ENCODE measurements around the gene TBCB. TPM values are rescaled to one million over a fixed set of nuclear protein-coding genes. Genes with fewer than 3 reads are reported as not detected.

TBCB gene
- total RNA-seq, 4 donors from 2014 or later = 116 to 248 (median 180) TPM

DNA sequence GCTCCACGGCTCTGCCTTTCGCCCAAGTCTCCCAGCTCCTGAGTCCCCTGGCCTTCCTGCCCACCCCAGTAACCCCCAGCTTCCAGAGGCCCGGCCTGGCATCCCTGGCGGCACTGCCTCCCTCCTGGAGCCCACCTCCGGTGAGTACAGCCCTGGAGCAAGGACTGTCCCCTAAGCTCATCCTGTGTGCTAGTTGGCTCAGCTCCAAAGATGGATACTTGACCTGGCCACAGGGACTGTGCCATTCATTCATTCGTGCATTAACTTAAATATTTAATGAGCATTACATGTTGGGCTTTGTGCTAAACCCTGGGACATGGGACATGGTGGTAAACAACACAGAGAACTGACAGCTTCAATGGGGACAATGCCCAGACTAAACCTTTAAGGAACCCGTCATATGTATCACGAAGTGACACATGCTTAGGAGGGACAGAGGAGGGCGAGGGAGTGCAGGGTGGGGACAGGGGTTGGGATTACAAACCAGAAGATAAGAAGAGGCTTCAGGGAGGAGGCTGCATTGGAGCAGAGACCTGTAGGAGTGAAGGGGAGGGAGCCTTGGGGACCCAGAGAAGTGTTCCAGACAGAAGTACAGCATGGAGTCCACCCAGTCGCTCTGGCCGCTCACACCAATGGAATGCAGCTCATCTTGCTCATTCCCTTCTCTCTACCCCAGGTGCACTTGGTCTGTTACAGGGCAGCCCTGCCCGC, 11.3 kb upstream of the TBCB start:
- no peak for ATAC-seq
- Histone ChIP-seq H3K9me3 (no peaks in the 10 kb centered on the region), H3K27me3 (no peaks in the 10 kb centered on the region), H3K27ac (no peak overlapping the region), H3K4me1 (no peaks in the 10 kb centered on the region), H3K36me3 (peaks cover 0 to 25% of the 10 kb centered on the region in 2 donors), H3K4me3 (no peak overlapping the region)
- no peak for TF ChIP-seq POLR2A (IDR thresholded peaks at IDR 0.05)
- TF ChIP-seq, protein P1, sequence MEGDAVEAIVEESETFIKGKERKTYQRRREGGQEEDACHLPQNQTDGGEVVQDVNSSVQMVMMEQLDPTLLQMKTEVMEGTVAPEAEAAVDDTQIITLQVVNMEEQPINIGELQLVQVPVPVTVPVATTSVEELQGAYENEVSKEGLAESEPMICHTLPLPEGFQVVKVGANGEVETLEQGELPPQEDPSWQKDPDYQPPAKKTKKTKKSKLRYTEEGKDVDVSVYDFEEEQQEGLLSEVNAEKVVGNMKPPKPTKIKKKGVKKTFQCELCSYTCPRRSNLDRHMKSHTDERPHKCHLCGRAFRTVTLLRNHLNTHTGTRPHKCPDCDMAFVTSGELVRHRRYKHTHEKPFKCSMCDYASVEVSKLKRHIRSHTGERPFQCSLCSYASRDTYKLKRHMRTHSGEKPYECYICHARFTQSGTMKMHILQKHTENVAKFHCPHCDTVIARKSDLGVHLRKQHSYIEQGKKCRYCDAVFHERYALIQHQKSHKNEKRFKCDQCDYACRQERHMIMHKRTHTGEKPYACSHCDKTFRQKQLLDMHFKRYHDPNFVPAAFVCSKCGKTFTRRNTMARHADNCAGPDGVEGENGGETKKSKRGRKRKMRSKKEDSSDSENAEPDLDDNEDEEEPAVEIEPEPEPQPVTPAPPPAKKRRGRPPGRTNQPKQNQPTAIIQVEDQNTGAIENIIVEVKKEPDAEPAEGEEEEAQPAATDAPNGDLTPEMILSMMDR (IDR thresholded peaks at IDR 0.05) = no peak
- TF ChIP-seq EP300 (IDR thresholded peaks at IDR 0.05) = no peak
- TF ChIP-seq POLR2AphosphoS5 (IDR thresholded peaks at IDR 0.05) = no peak
- 93 to 95% methylated on average over 4 to 11 of the region's 12 CpGs for WGBS, 2 donors (ENCODE audit: low coverage in 1 of 2)

DNA sequence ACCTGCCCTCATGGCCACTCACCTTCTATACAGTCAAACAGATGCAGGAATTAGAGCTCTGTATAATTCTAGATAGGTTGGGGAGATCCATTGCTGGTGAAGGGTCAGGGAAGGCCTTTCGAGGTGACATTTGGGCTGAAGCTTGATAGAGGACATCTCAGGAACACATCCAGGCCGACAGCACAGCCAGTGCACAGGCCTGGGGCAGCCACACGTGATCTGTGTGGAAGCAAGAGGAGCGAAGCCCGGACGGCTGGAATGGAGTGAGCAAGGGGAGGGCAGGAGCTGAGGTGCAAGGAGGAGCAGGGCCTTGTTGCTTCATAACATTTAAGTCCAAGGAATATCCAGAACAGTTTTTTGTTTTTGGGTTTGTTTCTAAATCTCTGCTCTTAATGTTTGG, 8.8 kb upstream of the TBCB start:
- Histone ChIP-seq H3K27ac (no peak overlapping the region), H3K27me3 (no peaks in the 10 kb centered on the region), H3K36me3 (peaks cover 0 to 41% of the 10 kb centered on the region in 2 donors), H3K4me1 (no peaks in the 10 kb centered on the region), H3K4me3 (no peak overlapping the region), H3K9me3 (no peaks in the 10 kb centered on the region)
- ATAC-seq = no peak
- no peak for TF ChIP-seq POLR2AphosphoS5 (IDR thresholded peaks at IDR 0.05)
- TF ChIP-seq, protein P1 (IDR thresholded peaks at IDR 0.05) = no peak
- TF ChIP-seq POLR2A (IDR thresholded peaks at IDR 0.05) = no peak
- TF ChIP-seq EP300 (IDR thresholded peaks at IDR 0.05) = no peak
- 78 to 89% methylated on average over 5 to 6 of the region's 6 CpGs for WGBS, 2 donors (ENCODE audit: low coverage in 1 of 2)

DNA sequence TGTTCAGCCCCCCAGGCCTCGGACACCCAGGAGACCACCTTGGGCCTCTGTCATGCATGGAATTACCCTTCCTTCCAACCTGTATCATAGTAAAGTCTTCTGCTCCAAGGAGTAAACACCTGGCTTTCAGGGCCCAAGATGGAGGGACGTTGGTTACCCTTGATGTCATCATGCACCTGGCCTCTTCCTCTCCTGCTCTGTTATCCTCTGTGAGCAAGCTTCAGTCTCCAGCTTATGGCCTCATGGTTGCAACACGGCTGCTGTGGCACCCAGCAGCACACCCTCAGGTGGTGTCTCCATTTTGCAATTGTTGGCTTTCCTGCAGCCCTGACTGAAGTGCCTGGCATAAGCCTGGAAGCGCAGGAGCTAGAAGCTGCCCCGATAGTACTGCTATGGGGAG, 8.3 kb upstream of the TBCB start:
- no peaks in the 10 kb centered on the region for H3K4me1 ChIP-seq
- H3K27me3 ChIP-seq = no peaks in the 10 kb centered on the region
- 82% methylated on average over 3 of the region's 5 CpGs; no CpG with 5 or more reads in 1 of the 2 donors for WGBS, 2 donors (ENCODE audit: low coverage in 1 of 2)
- no peaks in the 10 kb centered on the region for H3K9me3 ChIP-seq
- ATAC-seq = no peak
- TF ChIP-seq POLR2A (IDR thresholded peaks at IDR 0.05) (no peak), EP300 (IDR thresholded peaks at IDR 0.05) (no peak), POLR2AphosphoS5 (IDR thresholded peaks at IDR 0.05) (no peak)
- TF ChIP-seq, protein P1 (IDR thresholded peaks at IDR 0.05) = no peak
- no peak overlapping the region for H3K4me3 ChIP-seq
- H3K27ac ChIP-seq = no peak overlapping the region
- H3K36me3 ChIP-seq = peaks cover 0 to 46% of the 10 kb centered on the region in 2 donors

DNA sequence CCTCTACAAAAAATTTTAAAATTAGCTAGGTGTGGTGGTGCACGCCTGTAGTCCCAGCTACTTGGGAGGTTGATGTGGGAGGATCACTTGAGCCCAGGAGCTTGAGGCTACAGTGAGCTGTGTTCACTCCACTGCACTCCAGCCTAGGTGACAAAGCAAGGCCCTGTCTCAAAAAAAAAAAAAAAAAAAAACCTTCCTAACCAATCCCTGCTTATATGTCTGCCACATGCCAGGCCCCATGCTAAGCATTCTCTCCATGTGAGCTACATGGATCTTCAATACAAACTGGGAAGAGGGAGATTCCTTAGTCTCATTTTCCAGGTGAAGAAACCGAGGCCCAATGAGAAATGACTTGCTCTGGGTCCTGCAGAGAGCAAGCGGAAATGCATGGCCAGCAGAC, 6.6 kb upstream of the TBCB start:
- H3K4me3 ChIP-seq = no peak overlapping the region
- TF ChIP-seq EP300 (IDR thresholded peaks at IDR 0.05) (no peak), POLR2A (IDR thresholded peaks at IDR 0.05) (no peak), POLR2AphosphoS5 (IDR thresholded peaks at IDR 0.05) (no peak)
- TF ChIP-seq, protein P1 (IDR thresholded peaks at IDR 0.05) = no peak
- H3K27ac ChIP-seq = no peak overlapping the region
- ATAC-seq = no peak
- 100% methylated on average over 3 of the region's 3 CpGs; no CpG with 5 or more reads in 1 of the 2 donors for WGBS, 2 donors (ENCODE audit: low coverage in 1 of 2)
- H3K9me3 ChIP-seq = no peaks in the 10 kb centered on the region
- peaks cover 0 to 63% of the 10 kb centered on the region in 2 donors for H3K36me3 ChIP-seq
- H3K4me1 ChIP-seq = peaks cover 0 to 8% (median 3%) of the 10 kb centered on the region in 3 donors
- no peaks in the 10 kb centered on the region for H3K27me3 ChIP-seq

All from gastroesophageal sphincter (tissue), 4 donors.